GM13976 (cell line): ENCODE measurements around the gene ABCA6.

Experiments
- DNase-seq: peaks from one replicate; pipeline ENCODE4 v3.0.0; 2012; ENCODE audit warnings: low spot score
- CTCF ChIP-seq: IDR thresholded peaks from 2 replicates; pipeline ENCODE4 v1.5.1; 2012; ENCODE audit warnings: borderline replicate concordance, mild to moderate bottlenecking; ENCODE audit not compliant: insufficient read depth; ENCODE audit errors: extremely low read depth, missing control alignments, control extremely low read depth
- in situ Hi-C: fragments of 300-500 bp; cut with MboI; formaldehyde crosslinking; loops from one replicate; pipeline ENCODE4 v1.12.0; 2022; ENCODE audit warnings: low sequenced_read_pairs, mixed read lengths, inconsistent platforms; ENCODE audit not compliant: unreplicated experiment

The ABCA6 gene

GRCh38 chr17:69143151-69143550 lies 1.5 kb upstream of the ABCA6 start:
- no peak for TF ChIP-seq CTCF
- in situ Hi-C loops: no loop called here
- DNase-seq: no peak

GRCh38 chr17:69142175-69142802 lies 594 bp upstream of the ABCA6 start:
- in situ Hi-C loops: no loop called here
- no peak for DNase-seq
- no peak for TF ChIP-seq CTCF

GRCh38 chr17:69134112-69134511 lies 7.6 kb downstream of the ABCA6 start:
- in situ Hi-C loops: no loop called here
- DNase-seq: no peak
- TF ChIP-seq CTCF: no peak

- TF ChIP-seq CTCF: no peak
- in situ Hi-C loops: no loop called here
- DNase-seq: no peak
Observed at GRCh38 chr17:69130627-69131296, 10.9 kb downstream of the ABCA6 start.

- in situ Hi-C loops: no loop called here
- DNase-seq: no peak
- no peak for TF ChIP-seq CTCF
Observed at GRCh38 chr17:69123626-69124025, 18.1 kb downstream of the ABCA6 start.

DNA sequence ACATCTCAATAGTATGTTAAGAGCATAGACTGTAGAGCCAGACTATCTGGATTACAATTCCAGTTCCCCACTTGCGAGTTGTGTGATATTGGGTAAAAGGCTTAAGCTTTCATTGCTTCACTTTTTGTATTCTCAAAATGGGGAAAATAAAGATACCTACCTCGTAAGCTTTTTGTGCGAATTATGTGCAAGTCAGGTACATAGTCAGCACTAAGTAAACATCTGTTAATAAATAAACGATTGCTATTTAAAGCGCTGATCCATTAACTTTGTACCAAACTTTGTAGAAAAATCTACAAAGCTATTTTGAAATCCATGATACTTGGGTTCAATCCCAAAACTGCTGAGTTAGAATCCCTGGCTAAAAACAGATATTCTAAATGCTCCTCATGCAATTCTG lies 19.6 kb downstream of the ABCA6 start:
- no peak for DNase-seq
- TF ChIP-seq CTCF: no peak
- in situ Hi-C loops: no loop called here
